Eye (tissue), 1 donor: ENCODE data around the gene NR5A1.

Experiments used
- DNase-seq: peaks from one replicate; pipeline ENCODE4 v3.0.0-alpha.2; 2015

Gene NR5A1

GRCh38 chr9:124437086-124437485, 70.1 kb downstream of the NR5A1 start:
- no peak for DNase-seq

GRCh38 chr9:124436320-124436719, 70.9 kb downstream of the NR5A1 start:
- no peak for DNase-seq
